Eye (tissue), 1 donor: Measurements from ENCODE around the gene RFX3.
A peak's percentile ranks its signal among the peaks of the same experiment; 100 is the strongest.

Experiments
- DNase-seq: peaks from one replicate; pipeline ENCODE4 v3.0.0-alpha.2; 2015

RFX3 gene

GRCh38 chr9:3475300-3476020 lies 50.3 kb downstream of the RFX3 start:
- DNase-seq = no peak

- DNase-seq = no peak
Observed at GRCh38 chr9:3474821-3475220, 51.0 kb downstream of the RFX3 start.

DNA sequence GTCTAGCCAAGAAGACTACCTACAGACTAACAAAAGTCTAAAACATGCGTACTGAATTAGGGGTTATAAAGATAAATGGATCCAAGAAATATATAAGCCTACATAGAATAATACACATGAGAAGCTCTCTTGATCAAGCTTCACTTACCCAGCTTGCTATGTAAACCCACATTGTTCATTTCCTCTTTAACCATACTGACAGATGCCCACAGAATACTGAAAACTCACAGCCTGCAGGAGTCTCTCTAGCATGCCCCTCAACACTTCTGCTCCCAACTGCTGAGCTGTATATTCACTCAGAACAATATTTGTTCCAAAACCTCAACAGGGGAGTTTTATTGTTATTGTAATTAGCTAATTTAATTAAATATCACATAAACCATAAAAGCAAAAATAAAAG lies 52.4 kb downstream of the RFX3 start:
- peak; percentile 20 for DNase-seq

- DNase-seq = no peak
Observed at GRCh38 chr9:3471883-3472282, 53.9 kb downstream of the RFX3 start.

DNA sequence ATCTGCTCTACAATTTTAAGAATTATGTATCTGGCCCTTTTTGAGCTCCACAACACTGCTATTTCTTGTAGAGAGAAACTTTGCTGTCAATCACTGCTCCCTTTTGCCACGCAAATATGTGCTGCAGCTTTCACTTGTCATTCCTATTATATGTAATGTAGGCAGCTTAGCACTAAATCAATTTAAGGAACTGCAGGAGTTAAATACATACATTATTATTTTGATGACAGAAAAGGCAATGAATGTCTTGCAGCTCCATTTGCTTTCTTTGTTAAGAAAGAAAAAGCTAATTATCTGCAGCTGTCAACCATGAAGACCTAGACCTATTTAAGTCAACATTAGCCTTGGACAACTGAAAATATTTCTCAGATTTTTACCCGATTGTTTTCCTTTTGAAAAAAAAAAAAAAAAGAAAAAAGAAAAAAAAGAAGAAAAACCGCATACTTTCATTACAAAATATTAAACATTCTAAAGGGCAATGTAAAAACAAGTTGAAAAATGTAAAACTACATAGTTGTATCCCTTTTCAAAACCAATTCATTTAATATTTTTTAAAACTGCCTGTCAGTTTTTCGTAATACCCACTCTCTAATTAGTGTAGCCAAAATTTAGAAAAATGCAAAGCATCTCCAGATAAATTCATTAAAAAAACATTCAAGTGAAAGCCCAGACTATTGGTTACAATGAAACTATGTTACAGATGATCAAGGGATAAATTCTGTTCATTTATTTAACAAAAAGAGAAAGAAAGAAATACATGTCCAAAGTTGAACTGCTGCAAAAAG lies 57.2 kb downstream of the RFX3 start:
- DNase-seq = peak; percentile 63

DNA sequence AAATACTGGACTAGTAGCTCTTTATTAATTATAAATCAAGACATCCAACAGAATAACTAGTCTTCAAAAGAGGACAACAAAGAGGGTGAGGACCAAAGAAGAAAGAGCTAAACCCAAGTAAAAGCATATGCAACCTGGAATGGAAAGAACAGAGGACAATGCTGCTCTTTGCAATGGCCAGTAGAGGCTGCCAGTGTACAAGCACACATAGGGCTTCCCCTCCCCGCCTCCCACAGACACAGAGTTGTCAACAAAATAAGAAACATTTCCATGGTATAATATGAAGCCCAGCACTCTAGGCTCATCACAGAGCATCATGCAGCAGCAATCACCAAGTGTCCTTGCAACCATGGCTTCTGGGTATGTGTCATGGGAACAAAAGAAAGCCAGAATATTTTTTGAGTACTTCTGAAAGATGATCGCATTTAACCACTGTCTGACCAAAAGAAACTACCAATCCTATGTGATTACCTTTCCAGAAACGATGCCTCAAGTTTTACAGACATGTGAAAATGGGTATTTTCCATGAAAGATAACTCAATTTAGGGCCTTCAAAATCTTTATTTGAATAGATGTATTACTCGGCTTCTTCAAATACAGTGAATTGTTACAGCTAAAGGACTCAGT lies 58.1 kb downstream of the RFX3 start:
- peak; percentile 67 for DNase-seq

- DNase-seq = no peak
Observed at GRCh38 chr9:3464033-3464638, 61.7 kb downstream of the RFX3 start.

- peak; percentile 49 for DNase-seq
Observed at GRCh38 chr9:3458806-3459475, 66.9 kb downstream of the RFX3 start.

GRCh38 chr9:3457175-3457574 lies 68.6 kb downstream of the RFX3 start:
- DNase-seq = no peak

- no peak for DNase-seq
Observed at GRCh38 chr9:3455717-3456116, 70.1 kb downstream of the RFX3 start.

DNA sequence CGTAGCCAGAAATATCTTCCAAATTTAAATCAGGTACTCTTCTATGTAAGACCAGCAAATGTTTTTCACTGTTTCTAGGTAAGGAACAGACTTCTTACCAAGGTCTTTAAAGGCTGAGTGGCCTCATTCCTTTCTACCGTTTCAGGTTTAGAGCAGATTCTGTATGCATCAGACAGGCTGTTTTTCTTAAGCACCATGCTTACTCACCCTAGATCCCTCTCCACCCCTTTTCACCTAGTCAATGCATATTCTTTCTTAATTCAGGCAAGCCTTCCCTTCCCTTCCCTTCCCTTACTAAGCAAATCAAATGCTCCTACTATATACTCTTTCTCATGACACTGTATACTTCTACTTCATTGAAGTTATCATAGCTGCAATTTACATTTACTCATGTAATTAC lies 70.7 kb downstream of the RFX3 start:
- DNase-seq = no peak

DNA sequence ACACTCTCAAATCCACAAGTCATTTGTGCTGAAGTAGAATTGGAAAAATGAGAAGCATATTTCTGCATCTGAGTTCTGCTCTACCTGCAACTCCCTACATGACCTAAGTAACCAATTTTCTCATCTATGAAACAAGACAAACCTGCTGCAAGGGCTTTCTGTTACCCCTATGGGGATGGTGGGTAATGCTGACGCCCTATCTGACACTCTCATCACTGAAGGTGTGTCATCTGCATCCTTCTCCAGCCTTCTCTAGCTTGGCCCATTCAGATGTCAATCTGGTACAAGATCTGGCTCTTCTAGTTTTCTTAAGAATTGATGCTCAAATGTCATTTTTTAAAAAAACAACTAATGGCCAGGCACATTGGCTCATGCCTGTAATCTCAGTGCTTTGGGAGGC lies 73.8 kb downstream of the RFX3 start:
- no peak for DNase-seq

DNA sequence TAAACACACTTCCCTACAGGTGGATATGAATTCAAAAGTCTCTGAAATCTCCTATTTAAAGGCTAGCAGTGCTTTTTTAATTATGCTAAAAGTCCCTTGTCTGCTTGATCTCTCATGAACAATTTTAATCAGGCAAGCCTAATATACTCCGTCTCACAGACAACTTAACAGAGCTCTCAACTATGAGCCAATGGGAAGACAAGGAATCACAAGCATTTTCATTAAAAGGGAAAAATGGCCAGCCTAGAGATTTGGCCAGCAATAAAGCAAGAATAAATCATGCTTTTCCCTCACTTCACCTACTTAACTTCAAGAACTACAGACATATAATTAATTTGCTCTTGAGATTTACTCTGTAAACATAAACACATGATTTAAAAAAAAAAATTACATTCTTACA lies 78.0 kb downstream of the RFX3 start:
- DNase-seq = peak; percentile 27

- no peak for DNase-seq
Observed at GRCh38 chr9:3447143-3447542, 78.7 kb downstream of the RFX3 start.

DNA sequence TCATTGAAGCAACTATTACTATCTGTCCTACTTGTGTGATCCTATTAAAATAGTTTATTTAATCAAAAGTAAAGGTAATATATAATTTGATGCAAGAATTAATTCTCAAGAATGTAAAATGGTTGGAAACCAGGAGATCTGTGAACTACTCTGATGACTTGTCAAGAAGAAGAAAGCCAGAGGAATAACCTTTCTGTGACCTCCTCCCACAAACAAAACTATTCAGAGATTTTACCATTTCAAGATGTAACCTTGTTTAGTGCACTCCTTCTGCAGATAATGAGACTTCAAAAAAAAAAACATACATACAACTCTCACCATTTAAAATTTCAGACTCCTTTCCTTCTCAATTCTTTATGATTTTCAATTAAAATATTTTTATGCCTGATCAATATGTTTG lies 79.5 kb downstream of the RFX3 start:
- no peak for DNase-seq

- no peak for DNase-seq
Observed at GRCh38 chr9:3444016-3444415, 81.8 kb downstream of the RFX3 start.

DNA sequence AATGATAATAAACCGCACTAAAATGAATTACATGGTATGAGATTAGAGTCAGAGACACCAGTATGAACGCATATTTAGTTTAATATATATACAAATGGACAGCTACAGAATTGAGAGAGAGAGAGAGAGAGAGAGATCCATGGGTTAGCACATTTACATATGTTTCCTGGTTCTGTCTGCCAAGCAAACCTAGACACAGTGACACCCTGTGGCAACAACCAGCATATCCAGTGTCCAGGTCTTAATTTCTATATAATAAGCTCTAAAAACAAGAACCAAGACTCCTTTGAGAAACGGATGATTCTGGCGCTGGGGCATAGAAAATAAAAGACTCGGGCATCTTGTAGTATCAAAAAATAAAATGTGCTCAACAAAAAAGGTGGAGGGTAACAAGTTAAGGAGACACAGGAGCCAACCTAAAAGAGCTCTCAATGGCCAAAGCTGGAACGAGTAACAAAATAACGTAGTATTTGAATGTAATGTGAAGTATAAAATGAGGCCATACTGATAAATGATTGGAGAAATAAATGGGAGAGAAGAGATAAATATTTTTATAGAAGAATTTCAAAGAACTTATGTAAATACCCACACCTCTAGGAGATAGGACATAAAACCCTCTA lies 84.5 kb downstream of the RFX3 start:
- DNase-seq = peak; percentile 43

DNA sequence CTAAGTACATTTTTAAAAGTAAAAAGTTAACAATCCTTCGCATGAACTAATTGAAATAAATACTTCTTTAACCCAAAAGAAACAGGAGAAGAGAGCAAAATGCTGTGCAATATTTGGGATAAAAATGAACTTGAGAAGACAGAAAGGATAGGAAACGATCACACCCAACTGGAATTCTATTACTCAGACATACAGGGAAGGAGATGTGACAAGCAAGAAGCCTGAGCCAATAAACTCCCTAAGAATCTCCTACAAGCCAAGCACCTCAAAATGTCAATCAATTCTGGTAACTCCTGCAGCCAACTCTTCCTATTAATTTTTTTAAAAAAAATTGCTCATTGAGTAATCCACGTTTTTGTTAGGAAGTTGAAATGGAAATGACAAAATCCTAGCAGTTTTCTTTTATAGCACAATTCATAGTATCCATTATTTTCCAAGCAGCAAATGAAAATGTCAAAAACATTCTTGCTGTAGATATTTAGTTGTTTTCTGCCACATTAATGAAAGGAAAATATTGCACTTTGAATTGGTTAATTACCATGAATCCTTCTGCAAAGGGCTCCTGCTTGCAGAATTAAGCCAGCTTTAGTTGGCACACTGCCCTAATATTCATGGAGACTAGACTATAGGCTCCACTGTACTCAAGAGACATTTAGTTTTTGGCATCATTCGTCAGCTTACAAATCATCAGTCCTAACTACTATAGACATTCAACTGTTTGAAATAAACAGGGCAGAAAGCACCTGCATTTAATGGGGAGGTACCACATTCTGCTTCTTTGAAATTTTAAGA lies 89.0 kb downstream of the RFX3 start:
- peak; percentile 37 for DNase-seq

GRCh38 chr9:3435732-3436131 lies 90.1 kb downstream of the RFX3 start:
- peak; percentile 29 for DNase-seq

- no peak for DNase-seq
Observed at GRCh38 chr9:3434594-3434993, 91.2 kb downstream of the RFX3 start.

DNA sequence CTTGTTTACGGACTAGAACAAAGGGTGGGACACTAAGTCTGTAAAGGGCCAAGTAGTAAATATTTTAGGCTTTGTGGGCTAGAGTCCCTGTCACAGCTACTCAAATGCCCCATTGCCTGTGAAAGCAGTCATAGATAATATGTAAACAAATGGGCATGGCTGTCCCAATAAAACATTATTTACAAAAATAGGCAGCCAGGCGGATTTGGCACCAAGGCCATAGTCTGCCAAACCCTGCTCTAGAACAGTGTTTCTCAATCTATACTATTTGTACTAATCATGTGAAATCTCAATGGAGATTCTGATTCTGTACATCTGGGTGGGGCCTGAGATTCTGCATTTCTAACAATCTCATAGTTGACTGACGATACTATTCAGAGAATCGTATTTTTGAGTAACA lies 92.0 kb downstream of the RFX3 start:
- no peak for DNase-seq

DNA sequence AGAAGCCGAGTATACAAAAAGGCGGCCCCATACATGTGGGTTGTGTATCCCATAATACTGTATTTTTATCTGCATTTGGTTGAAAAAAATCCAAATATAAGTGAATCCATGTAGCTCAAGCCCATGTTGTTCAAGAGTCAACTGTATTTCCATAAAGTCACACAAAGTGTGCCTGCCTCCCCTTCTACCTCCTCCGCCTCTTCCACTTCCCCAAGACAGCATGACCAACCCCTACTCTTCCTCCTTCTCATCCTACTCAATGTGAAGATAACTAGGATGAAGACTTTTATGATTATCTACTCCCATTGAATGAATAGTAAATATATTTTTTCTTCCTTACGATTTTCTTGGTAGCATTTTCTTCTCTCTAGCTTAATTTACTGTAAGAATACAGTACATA lies 92.7 kb downstream of the RFX3 start:
- no peak for DNase-seq
